T-helper 1 cell treated with Interleukin-12 subunit alpha and Interleukin-12 subunit beta and Interleukin-4 antibody, amounts not matched to agents 30 ng/mL and 1 ng/mL, for 36 hours (primary cell): ENCODE results near the gene SENP3. TPM values are rescaled to one million over a fixed set of nuclear protein-coding genes. Genes with fewer than 3 reads are reported as not detected.
"Not testable (repeated sequence)": the region's sequence is repeated elsewhere in the genome, so short reads cannot be mapped to it uniquely, and the experiment has no call there.

Experiments used
- intact Hi-C: fragments of 100-400 bp; cut with micrococcal nuclease; formaldehyde crosslinking; loops from one replicate; pipeline ENCODE4 v1.15.1; 2024
- total RNA-seq: library from RNA; stranded (reverse); gene quantifications from 2 replicates; pipeline ENCODE4 v1.2.3, GENCODE V29; 2022

SENP3 gene
- total RNA-seq, 1 donor from 2014 or later, result 55.0 TPM

DNA sequence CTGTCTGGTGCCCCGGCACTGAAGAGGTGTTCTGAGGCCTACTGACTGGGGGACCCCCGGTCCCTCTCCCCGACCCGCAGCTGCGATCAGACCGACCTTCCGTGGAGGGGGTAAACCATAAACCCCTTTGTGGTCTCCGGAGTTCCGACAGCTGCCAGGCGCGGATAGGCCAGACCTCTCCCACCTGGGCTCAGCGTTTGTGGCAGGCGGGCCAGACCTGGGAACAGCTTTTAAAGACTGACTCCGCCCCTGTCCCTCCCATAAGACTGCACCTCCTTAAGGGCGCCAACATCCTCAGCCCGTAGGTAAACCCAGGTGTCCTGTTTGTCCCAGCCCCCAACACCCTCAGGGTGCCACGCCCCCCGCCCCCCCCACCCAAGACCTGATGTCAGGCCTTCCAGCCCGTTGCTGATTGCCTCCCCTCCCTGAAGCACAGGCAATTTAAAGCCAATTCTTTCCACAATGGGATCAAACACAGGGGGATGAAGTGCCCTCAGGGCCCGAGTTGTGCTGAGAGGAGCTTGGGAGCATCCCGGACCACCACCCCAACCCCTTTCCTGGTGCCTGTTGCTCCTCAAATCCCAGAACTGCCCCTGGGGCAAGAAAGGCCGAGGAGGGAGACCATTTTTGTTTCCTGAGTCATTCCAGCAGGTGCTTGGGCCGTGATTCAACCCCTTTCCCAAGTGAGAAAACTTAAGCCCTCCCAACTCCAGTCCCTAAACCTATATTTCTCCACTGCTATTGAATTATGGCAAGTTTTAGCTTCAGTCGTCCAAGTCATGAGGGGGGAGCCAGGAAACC is 28.4 kb downstream of the SENP3 start, which contains the start of gene SOX15:
Gene SOX15, minus strand, starts transcription at position 204 of the 801 bp plus-strand sequence. CDS start 418 bp downstream, outside the sequence.
- intact Hi-C loops, result loop anchor here (1.0 kb wide), 1 partner anchor 76 kb away; no protein-coding TSS in a partner anchor

DNA sequence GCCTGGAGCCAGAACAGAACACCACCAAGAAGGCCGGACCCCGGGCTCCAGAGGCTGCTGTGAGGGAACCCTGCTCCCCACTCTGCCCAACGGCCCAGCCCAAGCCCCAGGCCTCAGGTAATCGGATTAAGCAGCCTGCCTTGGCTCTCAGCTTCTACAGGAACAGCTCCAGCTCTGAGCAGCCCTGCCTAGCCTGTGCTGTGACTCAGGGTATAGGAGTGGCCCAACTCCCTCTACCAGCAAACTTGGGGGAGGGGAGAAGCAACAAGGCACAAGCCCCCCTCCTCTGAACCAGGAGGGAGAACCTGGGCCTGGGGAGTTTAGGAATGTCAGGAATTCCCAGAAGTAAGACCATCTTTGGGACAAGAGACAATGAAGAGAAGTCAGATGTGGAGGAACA is 29.0 kb downstream of the SENP3 start:
- intact Hi-C loops, result no loop called here

DNA sequence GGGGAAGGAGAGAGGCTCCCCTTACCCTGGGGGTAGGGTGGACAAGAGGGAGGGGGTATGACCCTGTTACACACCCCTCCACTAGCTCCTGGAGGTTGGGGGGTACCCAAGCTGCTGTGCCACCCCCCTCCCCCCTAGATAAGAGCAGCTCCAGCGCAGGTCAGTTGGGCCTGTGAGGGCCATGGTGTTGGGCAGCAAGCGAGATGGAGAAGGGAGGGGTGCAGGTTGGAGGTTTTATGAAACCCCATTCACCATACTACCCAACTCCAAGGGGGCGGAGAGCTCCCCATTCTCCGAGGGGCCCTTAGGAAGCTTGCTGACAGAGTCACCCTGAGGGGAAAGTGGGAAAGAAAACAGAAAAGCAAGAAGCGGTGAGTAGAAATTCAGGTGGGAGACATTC is 29.9 kb downstream of the SENP3 start:
- intact Hi-C loops, result no loop called here

DNA sequence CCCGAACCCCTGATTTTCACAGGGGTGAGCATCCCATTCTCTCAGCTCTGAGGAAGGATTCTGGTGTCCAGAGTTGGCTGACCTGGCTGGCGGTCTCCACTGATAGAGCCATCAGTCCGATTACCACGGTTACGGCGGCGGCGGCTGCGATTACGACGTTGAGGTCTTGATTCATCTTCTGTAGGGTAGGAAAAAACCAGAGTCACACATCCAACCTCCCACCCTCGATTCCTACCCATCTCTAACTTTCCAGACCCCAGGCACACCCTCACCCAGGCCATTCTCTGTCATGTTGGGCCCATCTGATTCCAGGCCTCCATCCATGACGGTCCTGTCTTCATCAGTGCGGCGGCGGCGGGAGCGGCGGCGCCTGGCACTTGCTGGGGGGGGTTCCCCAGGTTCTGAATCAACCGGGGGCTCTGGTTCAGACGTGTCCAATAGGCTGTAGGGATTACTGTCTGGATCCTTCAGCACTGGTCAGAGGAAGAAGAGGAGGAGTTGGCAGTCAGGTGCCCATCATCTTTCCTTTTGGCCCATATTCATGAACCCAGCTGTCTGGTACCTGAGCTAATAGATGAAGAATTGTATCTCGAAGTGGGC is 30.8 kb downstream of the SENP3 start:
- intact Hi-C loops, result no loop called here

DNA sequence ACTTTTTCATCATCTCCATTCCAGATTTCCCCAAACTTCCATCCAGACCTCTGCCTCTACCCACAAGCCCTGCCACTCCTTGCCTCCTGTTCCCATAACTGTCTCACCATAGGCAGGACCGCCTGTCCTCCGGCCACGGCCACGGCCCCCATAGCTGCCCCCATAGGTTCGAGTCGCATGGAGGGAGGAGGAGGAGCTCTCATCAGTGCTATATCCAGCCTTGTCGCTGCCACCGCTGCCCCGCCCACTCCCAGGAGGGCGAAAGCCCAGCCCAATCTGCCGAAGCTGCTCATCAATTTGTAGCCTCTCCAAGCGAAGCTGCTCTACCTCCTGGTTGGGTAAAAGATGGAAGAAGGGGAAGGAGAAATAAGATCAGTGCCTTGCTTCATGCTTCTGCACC is 31.6 kb downstream of the SENP3 start:
- intact Hi-C loops, result no loop called here

DNA sequence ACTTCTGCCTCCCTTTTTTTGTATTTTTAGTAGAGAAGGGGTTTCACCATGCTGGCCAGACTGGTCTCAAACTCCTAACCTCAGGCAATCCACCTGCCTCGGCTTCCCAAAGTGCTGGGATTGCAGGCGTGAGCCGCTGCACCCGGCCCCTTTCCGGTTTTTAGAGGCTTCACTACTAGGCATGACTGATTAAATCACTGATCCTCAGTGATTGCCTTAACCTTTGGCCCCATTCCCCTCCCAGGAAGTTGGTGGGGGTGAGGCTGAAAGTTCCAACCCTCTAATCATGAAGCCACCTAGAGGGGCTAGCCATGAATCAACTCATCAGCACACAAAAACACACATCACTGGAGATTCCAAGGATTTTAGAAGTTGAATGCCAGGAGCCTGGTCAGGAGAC is 35.8 kb downstream of the SENP3 start:
- intact Hi-C loops, result not testable (repeated sequence)

DNA sequence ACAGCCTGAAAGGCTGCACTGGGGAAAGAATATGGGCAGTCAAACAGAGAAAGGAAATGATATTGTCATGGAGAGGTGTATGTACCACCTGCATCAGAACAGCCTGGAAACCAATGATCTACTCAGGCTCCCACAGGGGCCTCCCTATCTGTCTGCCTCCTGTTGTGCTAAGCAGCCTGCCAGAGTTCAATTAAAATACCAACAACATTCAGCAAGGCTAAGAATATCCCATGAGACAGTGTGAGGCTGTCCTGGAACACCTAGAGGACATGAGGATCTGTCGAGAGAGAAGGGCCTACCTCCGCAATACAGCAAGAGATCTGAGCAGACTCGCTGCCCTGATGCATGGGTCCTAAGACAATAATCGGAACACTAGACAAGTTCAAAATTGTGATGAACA is 44.6 kb downstream of the SENP3 start:
- intact Hi-C loops, result no loop called here

DNA sequence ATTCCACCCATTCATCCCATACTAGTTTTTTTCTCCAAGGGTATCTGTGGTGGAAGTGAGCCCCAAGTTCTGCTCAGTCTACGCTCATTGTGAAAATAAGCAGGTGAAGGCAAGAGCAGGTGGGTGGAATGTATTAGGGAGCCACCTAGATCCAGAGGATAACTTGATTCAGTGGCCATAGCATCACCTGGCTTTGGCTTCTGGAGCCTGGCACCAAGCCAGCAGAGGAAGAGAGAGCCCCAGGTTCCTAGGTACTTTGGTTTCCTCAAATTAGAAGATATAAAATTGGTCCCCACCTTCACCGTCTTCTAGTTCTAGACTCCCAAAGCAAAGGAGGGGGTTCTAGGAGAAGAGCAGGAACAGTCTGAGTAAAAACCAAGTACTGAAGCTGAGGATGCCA is 48.9 kb downstream of the SENP3 start:
- intact Hi-C loops, result no loop called here

DNA sequence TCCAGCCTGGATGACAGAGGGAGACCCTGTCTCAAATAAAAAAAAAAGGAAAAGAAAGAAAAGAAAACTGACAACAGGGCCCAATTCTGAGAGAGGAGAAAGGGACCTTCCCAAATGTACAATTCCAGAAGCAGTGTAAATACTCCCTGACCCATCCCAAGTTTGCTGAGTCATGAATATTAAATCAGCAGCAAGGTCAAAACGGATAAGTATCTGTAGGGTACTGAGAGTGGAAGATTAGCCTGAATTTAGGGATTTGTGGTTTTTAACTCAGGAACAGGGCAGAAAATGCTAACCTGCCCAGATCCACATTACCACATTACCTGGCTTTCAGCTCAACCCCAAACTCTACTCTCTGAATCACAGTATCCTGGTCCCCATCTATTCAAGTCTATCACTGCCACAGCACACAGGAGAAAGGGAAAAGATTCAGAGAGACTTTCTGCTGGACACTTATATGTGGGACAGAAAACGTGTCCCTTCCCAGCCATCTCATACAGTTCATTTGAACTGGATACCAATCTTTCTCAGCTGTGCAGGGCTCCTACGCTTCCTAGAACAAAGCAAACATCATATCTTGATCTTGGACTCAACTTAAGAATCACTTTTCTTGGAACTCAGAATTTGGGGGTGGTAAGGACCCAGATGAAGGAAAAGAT is 50.0 kb downstream of the SENP3 start:
- intact Hi-C loops, result no loop called here

DNA sequence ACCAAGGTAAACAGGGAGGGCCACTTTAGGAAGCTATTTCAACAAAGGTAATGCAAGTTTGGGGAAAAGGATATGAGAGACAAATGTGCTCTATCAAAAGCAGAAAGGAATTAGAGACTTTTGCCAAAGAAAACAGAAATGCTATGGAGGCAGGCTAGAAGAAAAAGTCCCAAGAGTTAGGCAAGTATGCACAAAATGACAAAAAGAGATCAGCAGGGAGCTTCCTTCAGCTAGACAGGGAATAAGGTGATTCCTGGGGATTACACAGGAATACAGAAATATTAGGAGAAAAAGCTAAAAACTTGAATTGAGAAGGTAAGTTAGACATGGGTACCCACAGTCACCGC is 50.5 kb downstream of the SENP3 start:
- intact Hi-C loops, result no loop called here

DNA sequence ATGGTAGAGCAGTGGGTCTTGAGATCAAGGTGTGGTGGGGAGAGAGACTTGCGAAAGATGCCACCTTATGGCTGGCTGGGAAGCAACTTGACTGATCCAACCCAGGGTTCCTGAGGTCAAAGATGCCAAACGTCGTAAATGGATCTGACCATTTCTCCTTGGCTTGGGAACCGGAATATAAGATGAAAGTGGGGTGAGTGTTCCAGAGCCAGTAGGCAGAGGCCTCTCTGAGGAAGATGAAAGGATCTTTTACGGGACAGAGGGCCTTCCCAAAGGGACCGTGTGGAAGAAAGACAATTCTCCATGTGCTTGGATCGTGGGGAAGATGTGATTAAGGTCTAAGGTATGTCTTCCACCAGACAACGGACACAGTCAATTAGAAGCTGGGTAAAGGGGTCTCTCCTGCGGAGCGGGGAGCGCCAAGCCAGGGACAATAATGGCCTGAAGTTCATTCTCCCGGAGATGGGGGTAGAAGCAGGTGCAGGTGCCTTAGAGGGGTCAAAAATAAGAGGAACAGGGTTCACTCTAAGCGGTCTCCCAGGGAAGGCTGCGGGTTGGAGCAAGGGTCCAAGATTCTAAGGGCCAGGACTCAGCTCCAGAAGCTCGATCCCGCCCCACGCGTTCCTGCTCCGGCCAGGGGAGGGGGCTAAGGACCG is 52.2 kb downstream of the SENP3 start:
- intact Hi-C loops, result loop anchor here (1.0 to 2.0 kb wide), 3 partner anchors 210 to 318 kb away; partner anchors contain the start of genes CNTROB and TMEM256

DNA sequence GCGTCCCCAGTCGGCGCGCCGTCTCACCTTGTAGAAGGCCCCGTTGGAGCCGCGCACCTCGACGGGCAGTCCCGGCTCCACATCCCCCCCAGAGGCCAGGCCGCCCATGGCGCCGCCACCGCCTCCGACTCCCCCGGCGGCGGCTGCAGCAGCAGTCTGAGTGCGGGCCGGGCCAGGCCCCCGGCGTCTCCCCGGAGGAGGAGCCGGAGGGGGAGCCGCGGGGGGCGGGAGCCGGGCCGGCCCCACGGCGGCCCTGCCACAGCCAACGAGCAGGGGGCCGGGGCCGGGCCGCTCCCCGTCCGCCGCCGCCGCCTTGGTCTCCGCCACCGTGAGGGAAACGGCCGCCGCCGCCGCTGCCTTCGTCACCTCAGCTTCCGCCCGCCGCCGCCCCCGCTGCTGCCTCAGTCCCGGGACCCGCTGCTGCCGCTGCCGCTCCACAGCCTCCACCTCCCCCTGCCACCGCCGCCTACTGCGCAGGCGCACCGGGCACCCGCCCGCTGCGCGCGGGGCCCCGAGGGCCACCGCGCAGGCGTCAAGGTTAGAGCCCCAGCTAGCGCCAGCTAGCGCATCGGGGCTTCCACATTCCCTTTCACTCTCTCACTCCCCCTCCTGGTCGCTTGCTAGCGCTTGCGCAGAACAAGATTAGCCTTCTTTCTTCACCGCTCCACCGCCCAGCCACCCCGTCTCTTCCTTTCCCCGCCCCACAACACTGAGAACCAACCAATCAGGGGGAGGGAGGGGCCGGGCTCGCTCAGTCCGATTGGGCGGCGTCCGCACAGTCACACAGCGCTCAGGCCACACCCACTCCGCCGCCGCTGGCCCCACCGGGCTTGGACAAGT is 52.9 kb downstream of the SENP3 start, which contains the start of gene FXR2:
Gene FXR2, minus strand, starts transcription at position 473 of the 840 bp plus-strand sequence. Its CDS starts 365 bp downstream, at position 108.
- intact Hi-C loops, result loop anchor here (1.0 to 2.0 kb wide), 11 partner anchors 13 to 318 kb away; partner anchors contain the start of genes ATP1B2, CNTROB, EIF5A and MPDU1

DNA sequence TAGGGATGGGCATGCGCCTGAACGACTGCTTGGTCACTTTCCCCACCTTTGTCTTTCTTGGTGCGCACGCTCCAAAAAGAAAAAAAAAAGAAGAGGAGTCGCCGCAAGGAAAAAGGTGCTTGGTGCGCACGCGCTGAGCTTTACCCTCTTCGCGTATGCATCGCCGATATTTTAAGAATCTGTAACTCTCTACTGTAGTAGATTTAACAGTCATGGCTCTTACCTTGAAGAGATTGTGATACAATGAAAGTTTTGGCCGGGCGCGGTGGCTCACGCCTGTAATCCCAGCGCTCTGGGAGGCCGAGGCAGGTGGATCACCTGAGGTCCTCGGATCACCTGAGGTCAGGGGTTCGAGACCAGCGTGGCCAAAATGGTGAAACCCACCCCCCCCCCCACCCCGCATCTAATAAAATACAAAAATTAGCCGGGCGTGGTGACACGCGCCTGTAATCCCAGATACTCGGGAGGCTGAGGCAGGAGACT is 53.6 kb downstream of the SENP3 start:
- intact Hi-C loops, result loop anchor here (1.0 to 2.0 kb wide), 9 partner anchors 12 to 308 kb away; partner anchors contain the start of genes ATP1B2, EIF5A, MPDU1 and POLR2A

DNA sequence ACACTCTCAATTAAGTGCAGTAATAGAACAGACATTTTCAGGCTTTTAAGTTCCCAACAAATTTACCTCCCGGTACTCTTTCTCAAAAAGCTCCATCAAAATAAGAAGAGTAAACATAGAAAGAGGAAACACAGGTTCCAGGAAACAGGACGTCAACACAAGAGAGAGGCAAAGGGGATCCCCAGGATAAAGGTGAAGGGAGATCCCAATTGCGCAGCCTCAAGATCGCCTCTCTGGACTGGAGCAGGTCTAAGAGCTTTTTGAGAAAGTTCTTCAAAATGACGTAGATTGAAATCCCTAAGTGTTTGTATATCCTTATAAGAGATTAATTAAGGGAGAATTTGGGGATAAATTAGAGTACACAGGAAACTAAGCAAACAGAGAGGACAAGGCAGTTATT is 56.9 kb downstream of the SENP3 start:
- intact Hi-C loops, result no loop called here

DNA sequence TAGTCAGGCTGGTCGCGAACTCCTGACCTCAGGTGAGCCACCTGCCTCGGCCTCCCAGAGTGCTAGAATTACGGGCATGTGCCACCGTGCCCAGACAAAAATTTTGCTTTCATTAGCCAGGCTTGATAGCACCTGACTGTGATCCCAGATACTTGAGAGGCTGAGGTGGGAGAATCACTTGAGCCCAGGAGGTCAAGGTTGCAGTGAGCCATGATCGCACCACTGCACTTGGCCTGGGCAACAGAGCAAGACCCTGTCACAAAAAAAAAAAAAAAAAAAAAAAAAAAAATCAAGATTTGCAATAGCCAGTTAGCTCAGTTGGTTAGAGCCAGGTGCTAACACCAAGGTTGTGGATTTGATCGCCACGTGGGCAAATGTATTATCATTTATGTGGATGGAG is 59.1 kb downstream of the SENP3 start:
- intact Hi-C loops, result no loop called here

Other genes starting within 250 kb of the SENP3 start
- gene GPS2, start 246.6 kb upstream of the SENP3 start, total RNA-seq, result 88.7 and 90.6 TPM in 2 replicates
- gene NEURL4, start 232.6 kb upstream of the SENP3 start, total RNA-seq, result 37.2 and 37.7 TPM in 2 replicates
- 693 and 701 TPM in 2 replicates for gene ACAP1, start 225.4 kb upstream of the SENP3 start, total RNA-seq
- gene KCTD11, start 209.8 kb upstream of the SENP3 start, total RNA-seq, result 10.2 and 10.3 TPM in 2 replicates
- 0.17 TPM in 1 of 2 replicates, not detected in the other for gene TMEM95, start 206.8 kb upstream of the SENP3 start, total RNA-seq
- gene TNK1, start 180.8 kb upstream of the SENP3 start, total RNA-seq, result 1.1 and 1.4 TPM in 2 replicates
- gene PLSCR3, start 167.4 kb upstream of the SENP3 start, total RNA-seq, result 127 and 139 TPM in 2 replicates
- gene TMEM256, start 157.8 kb upstream of the SENP3 start, total RNA-seq, result 51.6 and 53.9 TPM in 2 replicates
- 1.5 and 2.1 TPM in 2 replicates for gene NLGN2, start 154.1 kb upstream of the SENP3 start, total RNA-seq
- 0.22 TPM in 1 of 2 replicates, not detected in the other for gene SPEM1, start 141.6 kb upstream of the SENP3 start, total RNA-seq
- gene SPEM2, start 136.3 kb upstream of the SENP3 start, total RNA-seq, result not detected in 2 replicates
- gene SPEM3, start 133.1 kb upstream of the SENP3 start, total RNA-seq, result not detected in 2 replicates
- gene TMEM102, start 126.5 kb upstream of the SENP3 start, total RNA-seq, result 16.0 and 16.3 TPM in 2 replicates
- gene FGF11, start 122.4 kb upstream of the SENP3 start, total RNA-seq, result 15.0 and 15.4 TPM in 2 replicates
- gene CHRNB1, start 116.9 kb upstream of the SENP3 start, total RNA-seq, result 12.5 and 15.4 TPM in 2 replicates
- 25.2 and 26.5 TPM in 2 replicates for gene ZBTB4, start 82.3 kb upstream of the SENP3 start, total RNA-seq
- gene SLC35G6, start 80.5 kb upstream of the SENP3 start, total RNA-seq, result not detected in 2 replicates
- 208 and 222 TPM in 2 replicates for gene POLR2A, start 77.6 kb upstream of the SENP3 start, total RNA-seq
- 79.9 and 96.4 TPM in 2 replicates for gene TNFSF12, start 12.9 kb upstream of the SENP3 start, total RNA-seq
- 6.0 and 6.3 TPM in 2 replicates for gene TNFSF13, start 3.2 kb upstream of the SENP3 start, total RNA-seq
- 8.0 TPM in 2 replicates for gene CD68, start 17.7 kb downstream of the SENP3 start, total RNA-seq
- gene MPDU1, start 21.9 kb downstream of the SENP3 start, total RNA-seq, result 85.1 and 88.0 TPM in 2 replicates
- gene SOX15, start 28.2 kb downstream of the SENP3 start, total RNA-seq, result 0.20 and 0.27 TPM in 2 replicates
- gene FXR2, start 53.0 kb downstream of the SENP3 start, total RNA-seq, result 32.6 and 40.1 TPM in 2 replicates
- gene SAT2, start 65.9 kb downstream of the SENP3 start, total RNA-seq, result 27.4 and 29.0 TPM in 2 replicates
- gene SHBG, start 68.2 kb downstream of the SENP3 start, total RNA-seq, result not detected in 2 replicates
- 0.22 and 0.37 TPM in 2 replicates for gene ATP1B2, start 89.0 kb downstream of the SENP3 start, total RNA-seq
- 207 and 218 TPM in 2 replicates for gene TP53, start 125.6 kb downstream of the SENP3 start, total RNA-seq
- gene WRAP53, start 126.6 kb downstream of the SENP3 start, total RNA-seq, result 19.7 and 23.9 TPM in 2 replicates
- 0.05 TPM in 1 of 2 replicates, not detected in the other for gene EFNB3, start 143.3 kb downstream of the SENP3 start, total RNA-seq
- gene DNAH2, start 155.8 kb downstream of the SENP3 start, total RNA-seq, result not detected in 2 replicates